ENCODE measurements around the gene KIAA0319L.

DNA sequence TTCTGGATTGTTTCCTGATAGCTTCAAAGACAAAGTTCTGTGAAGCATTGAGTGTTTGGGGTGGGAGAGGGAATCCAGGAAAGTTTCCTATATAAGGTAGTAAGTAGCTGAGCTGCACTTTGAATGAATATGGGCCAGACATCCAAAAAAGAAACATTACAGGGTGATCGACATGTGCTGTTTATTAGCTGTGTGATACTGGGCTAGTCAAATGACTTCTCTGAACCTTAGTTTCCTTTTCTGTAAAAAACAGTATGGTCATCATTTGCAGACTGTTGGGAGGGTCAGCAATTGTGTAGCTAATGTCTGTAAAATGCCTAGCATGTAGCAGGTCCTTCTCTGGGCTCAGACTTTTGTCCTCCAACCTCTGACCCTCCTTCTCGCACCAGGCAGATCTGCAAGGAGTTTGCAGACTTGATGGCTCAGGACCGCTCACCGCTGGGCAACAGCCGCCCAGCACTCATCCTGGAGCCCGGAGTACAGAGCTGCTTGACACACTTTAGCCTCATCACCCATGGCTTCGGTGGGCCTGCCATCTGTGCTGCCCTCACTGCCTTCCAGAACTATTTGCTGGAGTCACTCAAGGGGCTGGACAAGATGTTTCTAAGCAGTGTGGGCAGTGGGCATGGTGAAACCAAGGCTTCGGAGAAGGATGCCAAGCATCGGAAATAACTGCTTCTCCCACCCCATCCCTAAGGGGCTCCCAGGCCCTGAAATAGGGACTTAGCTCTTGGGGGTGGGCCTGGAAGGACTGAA, 37.0 kb upstream of the KIAA0319L start:
- TF ChIP-seq EZH2phosphoT487 (IDR thresholded peaks at IDR 0.05; ENCODE audit: borderline replicate concordance, low read length) (no peak), EZH2 (IDR thresholded peaks at IDR 0.05; ENCODE audit: low read length, unreplicated experiment) (no peak)
- TF ChIP-seq, protein P1, sequence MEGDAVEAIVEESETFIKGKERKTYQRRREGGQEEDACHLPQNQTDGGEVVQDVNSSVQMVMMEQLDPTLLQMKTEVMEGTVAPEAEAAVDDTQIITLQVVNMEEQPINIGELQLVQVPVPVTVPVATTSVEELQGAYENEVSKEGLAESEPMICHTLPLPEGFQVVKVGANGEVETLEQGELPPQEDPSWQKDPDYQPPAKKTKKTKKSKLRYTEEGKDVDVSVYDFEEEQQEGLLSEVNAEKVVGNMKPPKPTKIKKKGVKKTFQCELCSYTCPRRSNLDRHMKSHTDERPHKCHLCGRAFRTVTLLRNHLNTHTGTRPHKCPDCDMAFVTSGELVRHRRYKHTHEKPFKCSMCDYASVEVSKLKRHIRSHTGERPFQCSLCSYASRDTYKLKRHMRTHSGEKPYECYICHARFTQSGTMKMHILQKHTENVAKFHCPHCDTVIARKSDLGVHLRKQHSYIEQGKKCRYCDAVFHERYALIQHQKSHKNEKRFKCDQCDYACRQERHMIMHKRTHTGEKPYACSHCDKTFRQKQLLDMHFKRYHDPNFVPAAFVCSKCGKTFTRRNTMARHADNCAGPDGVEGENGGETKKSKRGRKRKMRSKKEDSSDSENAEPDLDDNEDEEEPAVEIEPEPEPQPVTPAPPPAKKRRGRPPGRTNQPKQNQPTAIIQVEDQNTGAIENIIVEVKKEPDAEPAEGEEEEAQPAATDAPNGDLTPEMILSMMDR (conservative IDR thresholded peaks at IDR 0.05; ENCODE audit: low read depth, low read length) = no peak

Measured in PC-3 (cell line).